Gastroesophageal sphincter (tissue), 4 donors: ENCODE data around the gene HFE. TPM values are rescaled to one million over a fixed set of nuclear protein-coding genes. Genes with fewer than 3 reads are reported as not detected.

Source experiments
- ATAC-seq: fragments of 150-250 bp; one replicate; pipeline ENCODE4 v1.9.1; 2016; ENCODE audit warnings: mild to moderate bottlenecking, moderate library complexity
- H3K27ac ChIP-seq, 4 donors: fragments of 200-600 bp; sonication (generic) in 3 of 4; 1 replicate in 3 of 4; 2 replicates in 1 of 4; pipeline ENCODE4 v1.5.1; 2016 to 2019
- H3K27me3 ChIP-seq: fragments of 200-600 bp; sonication (generic); one replicate; pipeline ENCODE4 v1.5.1; 2019
- H3K36me3 ChIP-seq, 2 donors: fragments of 200-600 bp; sonication (generic); one replicate each; pipeline ENCODE4 v1.5.1; 2019; ENCODE audit warnings: control low read depth in 1 of 2
- H3K4me1 ChIP-seq, 3 donors: fragments of 200-600 bp; sonication (generic); 1 replicate in 2 of 3; 2 replicates in 1 of 3; pipeline ENCODE4 v1.5.1; 2016 to 2019; ENCODE audit warnings: control low read depth in 2 of 3
- H3K4me3 ChIP-seq, 2 donors: fragments of 200-600 bp; sonication (generic); one replicate each; pipeline ENCODE4 v1.5.1; 2019; ENCODE audit warnings: mild to moderate bottlenecking in 1 of 2, moderate library complexity in 1 of 2
- H3K9me3 ChIP-seq, 3 donors: fragments of 200-600 bp; sonication (generic); one replicate each; pipeline ENCODE4 v1.5.1; 2017 to 2019; ENCODE audit warnings: control low read depth in 2 of 3
- EP300 ChIP-seq: sonication (generic); formaldehyde crosslinking; IDR thresholded peaks from one replicate; pipeline ENCODE4 v1.6.1; 2017; ENCODE audit warnings: antibody characterized with exemption, mild to moderate bottlenecking
- POLR2A ChIP-seq, 2 donors: fragments of 450-650 bp; IDR thresholded peaks; one replicate each; pipeline ENCODE4 v1.6.1; 2017; ENCODE audit warnings: antibody characterized with exemption in 2 of 2, mild to moderate bottlenecking in 2 of 2, moderate library complexity in 1 of 2
- POLR2AphosphoS5 ChIP-seq: sonication (generic); formaldehyde crosslinking; IDR thresholded peaks from one replicate; pipeline ENCODE4 v1.6.1; 2017; ENCODE audit warnings: antibody characterized with exemption
- WGBS, 2 donors: methylation state at CpG; one replicate each; pipeline ENCODE4 v1.1.5; 2018; ENCODE audit warnings: low coverage in 1 of 2; 5-methylcytosine and 5-hydroxymethylcytosine counted together
- total RNA-seq, 4 donors: library from RNA; depleted of rRNA; stranded (reverse); fragments of >200 nt; gene quantifications; one replicate each; pipeline ENCODE4 v1.1.0, GENCODE V29; 2016
- TF ChIP-seq, protein P1 (sequence below), 4 experiments: fragments of 200-600 bp in 2 of 4; fragments of 450-650 bp in 2 of 4; sonication (generic) in 1 of 4; IDR thresholded peaks; one replicate each; pipeline ENCODE4 v1.5.1; 2017 to 2019; ENCODE audit warnings: antibody characterized with exemption in 4 of 4, mild to moderate bottlenecking in 2 of 4, moderate library complexity in 2 of 4

The HFE gene
- total RNA-seq, 4 donors from 2014 or later, result 3.7 to 11.4 (median 8.3) TPM

- no peaks in the 10 kb centered on the region for H3K27me3 ChIP-seq
- no peaks in the 10 kb centered on the region for H3K36me3 ChIP-seq
- H3K4me1 ChIP-seq, result peaks cover 0 to 22% (median 5%) of the 10 kb centered on the region in 3 donors
- H3K27ac ChIP-seq, result peak overlapping the region; percentile 86 to 98 (median 96)
- TF ChIP-seq, protein P1, sequence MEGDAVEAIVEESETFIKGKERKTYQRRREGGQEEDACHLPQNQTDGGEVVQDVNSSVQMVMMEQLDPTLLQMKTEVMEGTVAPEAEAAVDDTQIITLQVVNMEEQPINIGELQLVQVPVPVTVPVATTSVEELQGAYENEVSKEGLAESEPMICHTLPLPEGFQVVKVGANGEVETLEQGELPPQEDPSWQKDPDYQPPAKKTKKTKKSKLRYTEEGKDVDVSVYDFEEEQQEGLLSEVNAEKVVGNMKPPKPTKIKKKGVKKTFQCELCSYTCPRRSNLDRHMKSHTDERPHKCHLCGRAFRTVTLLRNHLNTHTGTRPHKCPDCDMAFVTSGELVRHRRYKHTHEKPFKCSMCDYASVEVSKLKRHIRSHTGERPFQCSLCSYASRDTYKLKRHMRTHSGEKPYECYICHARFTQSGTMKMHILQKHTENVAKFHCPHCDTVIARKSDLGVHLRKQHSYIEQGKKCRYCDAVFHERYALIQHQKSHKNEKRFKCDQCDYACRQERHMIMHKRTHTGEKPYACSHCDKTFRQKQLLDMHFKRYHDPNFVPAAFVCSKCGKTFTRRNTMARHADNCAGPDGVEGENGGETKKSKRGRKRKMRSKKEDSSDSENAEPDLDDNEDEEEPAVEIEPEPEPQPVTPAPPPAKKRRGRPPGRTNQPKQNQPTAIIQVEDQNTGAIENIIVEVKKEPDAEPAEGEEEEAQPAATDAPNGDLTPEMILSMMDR (IDR thresholded peaks at IDR 0.05), result no peak
- TF ChIP-seq EP300, result no peak
- no peak for TF ChIP-seq POLR2A (IDR thresholded peaks at IDR 0.05)
- no peak for TF ChIP-seq POLR2AphosphoS5
- H3K4me3 ChIP-seq, result peak overlapping the region; percentile 71 to 82
- no peaks in the 10 kb centered on the region for H3K9me3 ChIP-seq
- 7 to 17% methylated on average over 5 to 8 of the region's 8 CpGs for WGBS, 2 donors
- no peak for ATAC-seq
Observed at GRCh38 chr6:26053992-26054780, 33.0 kb upstream of the HFE start.

DNA sequence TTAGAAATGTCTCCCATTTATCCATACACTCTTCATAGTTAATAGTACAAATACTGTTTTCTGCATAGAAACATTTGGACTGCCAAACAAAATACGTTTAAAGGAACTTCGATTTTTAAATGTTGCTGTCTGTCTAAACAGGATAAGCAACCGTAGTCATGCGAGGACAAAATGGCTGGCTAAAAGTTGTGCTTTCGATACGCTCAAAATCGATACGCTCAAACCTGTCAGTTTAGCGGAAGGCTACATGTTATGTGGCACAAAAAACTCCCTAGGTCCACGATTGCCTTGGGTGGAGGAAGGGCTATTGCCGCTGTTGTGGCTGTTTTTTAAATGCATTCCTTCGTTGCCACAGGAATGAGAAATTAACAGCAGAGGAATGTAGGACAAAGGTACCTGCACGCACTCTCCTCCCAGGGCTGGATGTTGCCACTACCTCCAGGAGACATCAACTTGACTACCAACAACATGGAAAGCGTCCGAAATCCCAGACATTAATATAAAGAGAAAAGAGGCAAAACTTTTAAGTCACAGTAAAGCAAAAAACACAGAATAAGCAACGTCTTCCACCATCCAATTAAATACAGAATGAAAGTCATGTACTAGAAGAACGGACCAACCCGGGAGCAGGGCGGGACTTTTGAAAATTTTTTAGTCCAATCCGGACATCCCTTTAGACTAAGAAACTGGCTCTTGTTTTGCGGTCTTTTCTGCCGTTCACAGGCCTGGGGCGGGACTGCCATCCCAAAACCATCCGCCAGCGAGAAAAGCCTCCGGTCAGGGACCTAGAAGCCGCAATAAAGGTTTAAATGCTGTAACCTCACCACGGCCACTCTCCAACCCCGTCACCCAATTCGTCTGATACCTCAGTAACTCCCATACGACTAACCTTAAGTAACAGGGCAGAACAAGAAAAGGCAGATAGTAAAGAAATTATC is 32.2 kb upstream of the HFE start:
- peak overlapping the region; percentile 86 to 98 (median 96) for H3K27ac ChIP-seq
- ATAC-seq, result peak; percentile 75
- H3K4me3 ChIP-seq, result peak overlapping the region; percentile 71 to 82
- H3K9me3 ChIP-seq, result no peaks in the 10 kb centered on the region
- no peaks in the 10 kb centered on the region for H3K27me3 ChIP-seq
- H3K36me3 ChIP-seq, result no peaks in the 10 kb centered on the region
- TF ChIP-seq, protein P1 (IDR thresholded peaks at IDR 0.05), result peak in 3 of 4 experiments; percentile 30 to 55 (median 50)
- TF ChIP-seq POLR2AphosphoS5, result peak; percentile 70
- no peak for TF ChIP-seq EP300
- TF ChIP-seq POLR2A (IDR thresholded peaks at IDR 0.05), result peak; percentile 70 to 73
- 0% methylated on average over 25 of the region's 31 CpGs for WGBS, 2 donors
- peaks cover 0 to 22% (median 5%) of the 10 kb centered on the region in 3 donors for H3K4me1 ChIP-seq

DNA sequence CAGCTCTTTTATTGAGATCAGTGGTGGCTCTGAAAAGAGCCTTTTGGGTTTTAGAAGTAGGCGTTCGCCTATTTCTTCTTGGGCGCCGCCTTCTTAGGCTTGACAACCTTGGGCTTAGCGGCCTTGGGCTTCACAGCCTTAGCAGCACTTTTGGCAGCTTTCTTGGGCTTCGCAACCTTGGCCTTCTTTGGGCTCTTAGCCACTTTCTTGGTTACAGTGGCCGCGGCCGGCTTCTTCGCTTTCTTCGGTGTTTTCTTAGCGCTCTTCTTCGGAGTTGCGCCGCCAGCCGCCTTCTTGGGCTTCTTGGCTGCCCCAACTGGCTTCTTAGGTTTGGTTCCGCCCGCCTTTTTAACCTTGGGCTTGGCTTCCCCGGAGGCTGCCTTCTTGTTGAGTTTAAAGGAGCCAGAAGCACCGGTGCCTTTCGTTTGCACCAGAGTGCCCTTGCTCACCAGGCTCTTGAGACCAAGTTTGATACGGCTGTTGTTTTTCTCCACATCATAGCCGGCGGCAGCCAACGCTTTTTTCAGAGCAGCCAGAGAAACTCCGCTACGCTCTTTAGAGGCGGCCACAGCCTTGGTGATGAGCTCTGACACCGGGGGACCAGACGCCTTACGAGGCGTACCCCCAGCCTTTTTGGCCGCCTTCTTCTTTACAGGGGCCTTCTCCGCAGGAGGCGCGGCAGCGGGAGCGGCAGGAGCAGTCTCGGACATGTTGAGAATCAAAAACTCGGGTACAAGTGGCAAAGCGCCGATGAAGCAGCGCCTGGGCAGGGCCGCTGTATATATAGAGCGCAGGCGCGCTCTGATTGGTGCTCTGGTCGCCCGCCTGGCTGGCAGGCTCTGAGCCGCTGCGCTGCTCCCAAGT is 31.3 kb upstream of the HFE start:
- Histone ChIP-seq H3K4me3 (peak overlapping the region; percentile 71 to 82), H3K27me3 (no peaks in the 10 kb centered on the region), H3K27ac (peak overlapping the region; percentile 86 to 98 (median 96)), H3K9me3 (no peaks in the 10 kb centered on the region), H3K36me3 (no peaks in the 10 kb centered on the region), H3K4me1 (peaks cover 0 to 22% (median 5%) of the 10 kb centered on the region in 3 donors)
- TF ChIP-seq, protein P1 (IDR thresholded peaks at IDR 0.05), result peak in 3 of 4 experiments; percentile 7 to 22 (median 11)
- TF ChIP-seq POLR2A (IDR thresholded peaks at IDR 0.05) (peak; percentile 100), EP300 (no peak), POLR2AphosphoS5 (peak; percentile 100)
- peak; percentile 93 for ATAC-seq
- WGBS, 2 donors, result 0 to 2% methylated on average over 15 to 22 of the region's 51 CpGs

GRCh38 chr6:26056583-26057350 is 30.5 kb upstream of the HFE start:
- H3K36me3 ChIP-seq, result no peaks in the 10 kb centered on the region
- no peaks in the 10 kb centered on the region for H3K27me3 ChIP-seq
- peak overlapping the region; percentile 71 to 82 for H3K4me3 ChIP-seq
- peaks cover 0 to 22% (median 5%) of the 10 kb centered on the region in 3 donors for H3K4me1 ChIP-seq
- ATAC-seq, result peak; percentile 26
- no peak for TF ChIP-seq EP300
- TF ChIP-seq POLR2A (IDR thresholded peaks at IDR 0.05), result no peak
- TF ChIP-seq, protein P1 (IDR thresholded peaks at IDR 0.05), result no peak
- TF ChIP-seq POLR2AphosphoS5, result no peak
- peak overlapping the region; percentile 86 to 98 (median 96) for H3K27ac ChIP-seq
- 0 to 1% methylated on average over 5 to 13 of the region's 14 CpGs for WGBS, 2 donors
- H3K9me3 ChIP-seq, result no peaks in the 10 kb centered on the region
